ENCODE results near the gene FBN1.

DNA sequence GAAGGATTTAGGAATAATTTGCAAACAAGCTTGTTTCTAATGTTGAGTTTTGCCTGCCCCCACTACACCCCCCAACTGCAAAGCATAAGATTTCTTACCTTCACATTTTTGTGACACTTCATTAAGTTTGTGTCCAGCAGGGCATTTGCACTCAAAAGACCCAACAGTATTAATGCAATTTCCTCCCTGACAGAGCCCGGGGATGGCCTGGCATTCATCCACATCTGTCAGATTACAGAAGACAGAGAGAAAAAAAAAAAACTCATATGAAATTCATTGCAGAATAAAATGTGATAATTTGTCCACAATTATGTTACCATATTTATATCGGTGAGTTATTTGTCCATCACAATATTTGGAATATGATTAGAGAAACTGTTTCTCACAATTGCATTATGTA is 111.5 kb downstream of the FBN1 start:
- TF ChIP-seq CTCF (IDR thresholded peaks at IDR 0.05; ENCODE audit: low read length) (no peak), EZH2phosphoT487 (IDR thresholded peaks at IDR 0.05; ENCODE audit: low read length) (no peak)

Measured in MM.1S (cell line).